Central memory CD8-positive, alpha-beta T cell (primary cell): Measurements from ENCODE around the gene SLFN12L.

ENCODE experiments used
- ATAC-seq: fragments of 150-1000 bp; cut with Tn5 transposase; replicated peaks from 2 replicates; pipeline ENCODE4 v1.10.0; 2022; ENCODE audit warnings: mild to moderate bottlenecking, moderate FRiP score, moderate number of reproducible peaks; ENCODE audit not compliant: poor library complexity, severe bottlenecking; ENCODE audit errors: extremely low read depth
- DNase-seq, 2 donors: peaks; one replicate each; pipeline ENCODE4 v3.0.0; 2021; ENCODE audit warnings: low spot score in 2 of 2
- H3K27ac Mint-ChIP-seq: one replicate; pipeline ENCODE4 v1.8.0; 2022; ENCODE audit warnings: low read depth, mild to moderate bottlenecking, moderate library complexity, mixed read lengths
- H3K27me3 Mint-ChIP-seq: one replicate; pipeline ENCODE4 v1.8.0; 2022; ENCODE audit warnings: mixed read lengths
- H3K36me3 Mint-ChIP-seq: one replicate; pipeline ENCODE4 v1.8.0; 2022; ENCODE audit warnings: mild to moderate bottlenecking, moderate library complexity, mixed read lengths; ENCODE audit not compliant: insufficient read depth
- H3K4me1 Mint-ChIP-seq: one replicate; pipeline ENCODE4 v1.8.0; 2022; ENCODE audit warnings: mixed read lengths
- H3K4me3 Mint-ChIP-seq: one replicate; pipeline ENCODE4 v1.8.0; 2022; ENCODE audit warnings: mild to moderate bottlenecking, moderate library complexity, mixed read lengths
- H3K9me3 Mint-ChIP-seq: one replicate; pipeline ENCODE4 v1.8.0; 2022; ENCODE audit warnings: mixed read lengths

Gene SLFN12L

GRCh38 chr17:35447499-35447898, 90.0 kb downstream of the SLFN12L start:
- H3K36me3 Mint-ChIP-seq = peaks cover 5% of the 10 kb centered on the region
- H3K27me3 Mint-ChIP-seq = no peaks in the 10 kb centered on the region
- H3K9me3 Mint-ChIP-seq = no peaks in the 10 kb centered on the region
- no peak for DNase-seq
- no peaks in the 10 kb centered on the region for H3K4me1 Mint-ChIP-seq
- peak overlapping the region; percentile 65 for H3K27ac Mint-ChIP-seq
- H3K4me3 Mint-ChIP-seq = peak overlapping the region; percentile 77
- no peak for ATAC-seq

DNA sequence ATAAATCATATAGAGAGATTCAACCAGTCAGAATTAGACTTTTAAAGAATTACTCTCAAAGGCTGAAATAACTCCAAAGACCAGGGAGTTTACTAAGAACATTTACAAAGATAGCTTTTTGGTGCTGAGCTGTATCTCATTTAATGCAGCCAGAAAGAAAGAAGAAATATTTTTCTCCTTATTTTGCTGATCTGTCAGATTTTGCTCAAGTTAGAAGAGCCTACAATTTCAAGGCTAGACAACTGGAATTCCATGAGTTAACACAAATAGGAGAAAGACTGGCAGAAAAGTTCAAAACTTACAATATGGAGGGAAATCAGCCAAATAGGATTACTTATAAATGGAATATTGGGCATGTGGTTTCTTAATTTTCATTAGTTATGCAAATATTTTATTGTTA, 99.0 kb downstream of the SLFN12L start:
- DNase-seq = no peak
- no peaks in the 10 kb centered on the region for H3K27me3 Mint-ChIP-seq
- H3K36me3 Mint-ChIP-seq = peaks cover 2% of the 10 kb centered on the region
- peaks cover 10% of the 10 kb centered on the region for H3K4me1 Mint-ChIP-seq
- no peaks in the 10 kb centered on the region for H3K9me3 Mint-ChIP-seq
- no peak for ATAC-seq
- H3K4me3 Mint-ChIP-seq = no peak overlapping the region
- H3K27ac Mint-ChIP-seq = no peak overlapping the region

DNA sequence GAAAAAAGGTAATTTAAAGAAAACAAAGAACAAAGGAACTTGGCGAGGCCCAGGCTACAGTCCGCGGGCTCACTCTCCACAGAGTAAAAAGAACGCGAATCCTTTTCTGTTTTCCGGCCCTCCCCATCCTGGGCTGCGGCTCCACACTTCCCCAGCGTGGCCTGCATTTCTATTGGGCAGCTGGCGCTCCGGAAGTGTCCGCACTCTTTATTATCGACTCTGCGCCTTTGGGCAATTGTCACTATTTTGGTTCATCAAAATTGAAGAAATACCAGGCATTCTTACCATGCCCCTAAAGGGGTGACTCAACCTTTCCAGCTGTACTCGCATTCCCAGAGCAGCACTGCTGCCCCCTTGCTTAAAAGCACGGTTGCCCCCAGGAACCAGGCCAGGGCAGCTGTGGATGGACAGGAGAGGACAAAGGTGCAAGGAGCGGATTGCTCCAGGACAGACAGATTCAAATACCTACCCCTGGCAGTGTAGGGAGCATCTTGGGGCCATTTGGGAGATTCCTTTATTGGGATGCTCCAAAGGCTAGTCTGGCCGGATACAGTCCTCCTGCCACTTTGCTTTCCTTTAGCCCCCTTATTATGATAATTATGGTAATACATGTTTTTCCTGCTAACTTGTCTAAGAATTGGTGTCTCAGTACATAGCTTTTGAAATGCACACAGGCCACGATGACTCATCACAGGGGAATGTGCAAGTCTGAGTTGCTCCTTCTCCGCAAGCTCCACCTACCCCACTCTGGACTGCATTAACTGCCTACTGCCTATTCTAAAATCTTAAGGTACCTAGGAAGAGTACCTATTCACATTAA, 104.2 kb downstream of the SLFN12L start:
- peaks cover 58% of the 10 kb centered on the region for H3K4me1 Mint-ChIP-seq

DNA sequence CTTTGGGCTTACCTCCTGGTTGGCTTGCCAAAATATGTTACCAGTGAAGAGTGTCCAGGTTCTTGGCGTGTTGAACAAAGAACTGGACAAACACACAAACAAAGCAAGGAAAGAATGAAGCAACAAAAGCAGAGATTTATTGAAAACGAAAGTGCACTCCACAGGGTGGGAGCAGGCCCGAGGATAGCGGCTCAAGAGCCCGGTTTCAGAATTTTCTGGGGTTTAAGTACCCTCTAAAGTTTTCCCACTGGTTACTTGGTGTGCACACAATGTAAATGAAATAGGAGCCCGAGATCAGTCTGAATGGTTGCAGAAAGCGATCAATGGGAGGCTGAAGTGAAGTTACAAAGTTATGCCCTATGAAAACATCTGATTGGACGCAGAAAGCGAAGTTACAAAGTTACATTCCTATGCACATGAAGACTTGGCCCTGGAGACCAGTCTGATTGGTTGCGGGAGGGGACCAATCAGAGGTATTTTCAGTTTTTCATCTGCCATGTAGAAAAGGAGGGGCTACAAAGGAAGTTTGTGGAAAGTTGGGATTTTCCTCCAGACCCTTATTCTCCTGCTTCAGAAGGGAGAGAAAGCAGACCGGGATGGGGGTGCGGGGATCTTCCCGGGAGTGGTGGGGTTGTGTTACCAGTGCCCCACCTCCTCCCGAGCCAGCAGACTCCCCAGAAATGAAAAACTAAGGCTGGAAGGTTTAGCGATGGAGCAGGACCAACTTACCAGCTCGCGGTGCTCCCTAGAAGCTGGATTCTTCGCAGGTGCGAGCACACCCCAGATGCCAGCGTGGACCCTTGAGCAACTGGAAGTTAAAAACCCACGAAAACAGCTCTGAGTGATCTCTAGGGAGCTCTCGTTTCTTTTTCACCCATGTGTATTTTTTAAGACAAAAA, 105.1 kb downstream of the SLFN12L start, which contains the start of gene SLFN12:
SLFN12 (minus strand) TSS at position 325 of the 899 bp plus-strand sequence. CDS start 9,472 bp downstream, outside the sequence.
- ATAC-seq (peak; percentile 86), DNase-seq (peak in 1 of 2 donors; percentile 39)
- H3K9me3 Mint-ChIP-seq = no peaks in the 10 kb centered on the region
- peak within 1 kb of the TSS; percentile 89 for H3K27ac Mint-ChIP-seq
- H3K27me3 Mint-ChIP-seq = no peaks in the 10 kb centered on the region
- H3K4me3 Mint-ChIP-seq = peak within 1 kb of the TSS; percentile 93
- H3K4me1 Mint-ChIP-seq = peaks cover 66% of the 10 kb centered on the region
- H3K36me3 Mint-ChIP-seq = peaks cover 4% of the 10 kb centered on the region

More for the DNA sequence above, 104.2 kb downstream of the SLFN12L start:
- ATAC-seq (peak; percentile 63), DNase-seq (no peak)
- Mint-ChIP-seq H3K9me3 (no peaks in the 10 kb centered on the region), H3K4me3 (peak overlapping the region; percentile 93), H3K27me3 (no peaks in the 10 kb centered on the region), H3K27ac (peak overlapping the region; percentile 89), H3K36me3 (peaks cover 4% of the 10 kb centered on the region)

GRCh38 chr17:35429702-35430101, 107.8 kb downstream of the SLFN12L start:
- Mint-ChIP-seq H3K9me3 (no peaks in the 10 kb centered on the region), H3K4me3 (no peak overlapping the region), H3K27ac (no peak overlapping the region), H3K4me1 (peaks cover 78% of the 10 kb centered on the region), H3K27me3 (no peaks in the 10 kb centered on the region), H3K36me3 (peaks cover 5% of the 10 kb centered on the region)
- DNase-seq (no peak), ATAC-seq (no peak)

DNA sequence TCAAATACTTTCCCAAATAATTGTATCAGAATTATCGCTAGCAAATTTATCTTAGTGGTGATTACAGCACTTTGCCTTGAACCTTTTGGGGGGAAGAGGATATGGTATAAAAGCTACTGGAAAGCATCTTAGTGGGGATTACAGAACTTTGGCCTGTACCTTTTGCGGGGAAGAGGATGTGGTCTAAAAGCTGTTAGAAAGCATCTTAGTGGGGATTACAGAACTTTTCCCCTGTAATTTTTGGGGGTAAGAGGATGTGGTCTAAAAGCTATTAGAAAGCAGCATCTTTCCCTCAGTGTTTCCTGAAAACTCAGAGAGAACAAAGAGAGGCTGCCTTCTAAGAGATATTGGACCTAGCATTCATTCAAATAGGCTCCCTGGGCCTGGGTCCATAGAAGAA, 109.2 kb downstream of the SLFN12L start:
- H3K36me3 Mint-ChIP-seq = peaks cover 5% of the 10 kb centered on the region
- no peaks in the 10 kb centered on the region for H3K9me3 Mint-ChIP-seq
- H3K27me3 Mint-ChIP-seq = no peaks in the 10 kb centered on the region
- DNase-seq (no peak), ATAC-seq (no peak)
- H3K4me1 Mint-ChIP-seq = peaks cover 66% of the 10 kb centered on the region
- H3K4me3 Mint-ChIP-seq = no peak overlapping the region
- peak overlapping the region; percentile 75 for H3K27ac Mint-ChIP-seq

GRCh38 chr17:35423761-35424160, 113.7 kb downstream of the SLFN12L start:
- Mint-ChIP-seq H3K27ac (no peak overlapping the region), H3K27me3 (no peaks in the 10 kb centered on the region), H3K9me3 (no peaks in the 10 kb centered on the region), H3K4me1 (peaks cover 25% of the 10 kb centered on the region), H3K4me3 (no peak overlapping the region), H3K36me3 (peaks cover 13% of the 10 kb centered on the region)
- no peak for ATAC-seq
- no peak for DNase-seq
